Measurements from ENCODE around the gene WWP2.

GRCh38 chr16:69712914-69713581 lies 49.1 kb upstream of the WWP2 start:
- TF ChIP-seq CTCF (IDR thresholded peaks at IDR 0.05; ENCODE audit: low read length) (no peak), EZH2 (optimal IDR thresholded peaks at IDR 0.05; ENCODE audit: low read depth, low read length) (no peak), EZH2phosphoT487 (IDR thresholded peaks at IDR 0.05; ENCODE audit: low read length) (no peak)

Measured in MM.1S (cell line).